Ascending aorta (tissue), 2 donors: ENCODE data around the gene VPS4A. TPM values are rescaled to one million over a fixed set of nuclear protein-coding genes. Genes with fewer than 3 reads are reported as not detected.

Experiments used
- DNase-seq, 2 donors: peaks; one replicate each; pipeline ENCODE4 v3.0.0-alpha.2; 2019; ENCODE audit warnings: low spot score in 2 of 2
- H3K27ac ChIP-seq, 2 donors: fragments of 200-600 bp; sonication (generic); one replicate each; pipeline ENCODE4 v1.5.1; 2016 to 2017; ENCODE audit warnings: mild to moderate bottlenecking in 1 of 2
- H3K27me3 ChIP-seq: fragments of 200-600 bp; sonication (generic); one replicate; pipeline ENCODE4 v1.5.1; 2017
- H3K36me3 ChIP-seq, 2 donors: fragments of 200-600 bp; sonication (generic); one replicate each; pipeline ENCODE4 v1.5.1; 2016
- H3K4me1 ChIP-seq, 2 donors: fragments of 200-600 bp; sonication (generic); one replicate each; pipeline ENCODE4 v1.5.1; 2016 to 2017; ENCODE audit warnings: mild to moderate bottlenecking in 1 of 2
- H3K4me3 ChIP-seq, 2 donors: fragments of 200-600 bp; sonication (generic); one replicate each; pipeline ENCODE4 v1.5.1; 2016 to 2017; ENCODE audit warnings: mild to moderate bottlenecking in 1 of 2
- H3K9me3 ChIP-seq, 2 donors: fragments of 200-600 bp; sonication (generic); one replicate each; pipeline ENCODE4 v1.5.1; 2016
- intact Hi-C: fragments of 100-400 bp; cut with DNase I; formaldehyde crosslinking; loops from one replicate; pipeline ENCODE4 v1.15.1; 2023
- total RNA-seq: library from RNA; depleted of rRNA; stranded (reverse); fragments of >200 nt; gene quantifications from one replicate; pipeline ENCODE4 v1.1.0, GENCODE V29; 2016
- TF ChIP-seq, protein P1 (sequence below), 3 experiments: fragments of 200-600 bp in 2 of 3; fragments of 450-650 bp in 1 of 3; sonication (generic) in 2 of 3; IDR thresholded peaks; one replicate each; pipeline ENCODE4 v1.5.1; 2016 to 2019; ENCODE audit warnings: antibody characterized with exemption in 3 of 3, mild to moderate bottlenecking in 1 of 3, moderate library complexity in 1 of 3

VPS4A gene
- total RNA-seq, 1 donor from 2014 or later: 38.3 TPM

DNA sequence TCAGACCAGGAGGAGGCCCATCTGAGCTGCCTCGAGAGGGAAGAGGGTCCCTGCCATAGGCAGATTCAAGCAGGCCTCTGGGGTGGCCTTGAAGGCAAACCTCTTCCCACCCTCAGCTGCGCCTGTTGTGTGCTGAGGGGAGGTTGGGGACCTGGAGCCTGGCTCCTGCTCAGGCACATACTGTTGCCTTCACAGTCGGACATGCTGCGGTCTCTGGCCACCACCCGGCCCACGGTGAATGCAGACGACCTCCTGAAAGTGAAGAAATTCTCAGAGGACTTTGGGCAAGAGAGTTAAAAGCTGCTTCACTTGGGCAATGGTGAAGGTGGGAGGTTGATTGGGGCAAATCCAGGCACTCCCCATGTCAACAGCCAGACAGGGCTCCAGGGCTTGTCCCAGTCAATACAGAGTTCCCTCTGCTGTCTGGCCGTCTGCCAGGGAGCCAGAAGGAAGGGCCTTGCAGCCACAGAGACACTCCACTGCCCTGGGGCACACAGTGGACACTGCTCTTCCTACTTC, 12.9 kb downstream of the VPS4A start:
- TF ChIP-seq, protein P1, sequence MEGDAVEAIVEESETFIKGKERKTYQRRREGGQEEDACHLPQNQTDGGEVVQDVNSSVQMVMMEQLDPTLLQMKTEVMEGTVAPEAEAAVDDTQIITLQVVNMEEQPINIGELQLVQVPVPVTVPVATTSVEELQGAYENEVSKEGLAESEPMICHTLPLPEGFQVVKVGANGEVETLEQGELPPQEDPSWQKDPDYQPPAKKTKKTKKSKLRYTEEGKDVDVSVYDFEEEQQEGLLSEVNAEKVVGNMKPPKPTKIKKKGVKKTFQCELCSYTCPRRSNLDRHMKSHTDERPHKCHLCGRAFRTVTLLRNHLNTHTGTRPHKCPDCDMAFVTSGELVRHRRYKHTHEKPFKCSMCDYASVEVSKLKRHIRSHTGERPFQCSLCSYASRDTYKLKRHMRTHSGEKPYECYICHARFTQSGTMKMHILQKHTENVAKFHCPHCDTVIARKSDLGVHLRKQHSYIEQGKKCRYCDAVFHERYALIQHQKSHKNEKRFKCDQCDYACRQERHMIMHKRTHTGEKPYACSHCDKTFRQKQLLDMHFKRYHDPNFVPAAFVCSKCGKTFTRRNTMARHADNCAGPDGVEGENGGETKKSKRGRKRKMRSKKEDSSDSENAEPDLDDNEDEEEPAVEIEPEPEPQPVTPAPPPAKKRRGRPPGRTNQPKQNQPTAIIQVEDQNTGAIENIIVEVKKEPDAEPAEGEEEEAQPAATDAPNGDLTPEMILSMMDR (IDR thresholded peaks at IDR 0.05): no peak

GRCh38 chr16:69324585-69325253, 13.6 kb downstream of the VPS4A start:
- Histone ChIP-seq H3K4me1 (peaks cover 4 to 8% of the 10 kb centered on the region in 2 donors), H3K27ac (no peak overlapping the region), H3K9me3 (no peaks in the 10 kb centered on the region), H3K36me3 (peaks cover 48 to 60% of the 10 kb centered on the region in 2 donors), H3K4me3 (no peak overlapping the region), H3K27me3 (no peaks in the 10 kb centered on the region)
- TF ChIP-seq, protein P1 (IDR thresholded peaks at IDR 0.05): no peak
- DNase-seq: peak in 1 of 2 donors; percentile 38
- intact Hi-C loops: no loop called here

More for the DNA sequence above, 12.9 kb downstream of the VPS4A start:
- H3K27me3 ChIP-seq: no peaks in the 10 kb centered on the region
- no peak overlapping the region for H3K27ac ChIP-seq
- no peaks in the 10 kb centered on the region for H3K9me3 ChIP-seq
- H3K4me1 ChIP-seq: peaks cover 2% of the 10 kb centered on the region in 2 donors
- DNase-seq: peak in 1 of 2 donors; percentile 74
- H3K4me3 ChIP-seq: no peak overlapping the region
- peaks cover 55 to 67% of the 10 kb centered on the region in 2 donors for H3K36me3 ChIP-seq
- intact Hi-C loops: no loop called here

DNA sequence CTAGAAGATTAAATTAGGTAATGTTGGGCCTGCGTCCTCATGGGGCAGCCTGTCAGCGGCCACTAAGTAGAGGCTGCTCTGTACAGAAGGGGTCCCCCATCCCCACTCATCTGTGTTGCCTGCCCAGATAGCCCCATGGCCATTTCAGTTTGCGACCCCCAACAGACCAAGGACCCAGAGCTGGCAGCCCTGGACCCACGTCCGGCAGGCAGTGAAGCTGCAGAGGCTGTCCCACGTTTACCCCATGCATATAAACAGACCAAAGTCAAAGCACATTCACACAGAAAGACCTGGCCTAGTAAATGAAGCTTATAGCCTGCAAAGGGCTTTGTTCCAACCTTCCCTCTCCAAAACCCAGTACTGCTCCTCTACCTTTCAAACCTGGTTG, 14.6 kb downstream of the VPS4A start:
- H3K4me3 ChIP-seq: no peak overlapping the region
- peak in 1 of 2 donors; percentile 51 for DNase-seq
- peaks cover 38 to 50% of the 10 kb centered on the region in 2 donors for H3K36me3 ChIP-seq
- peaks cover 4 to 9% of the 10 kb centered on the region in 2 donors for H3K4me1 ChIP-seq
- H3K9me3 ChIP-seq: no peaks in the 10 kb centered on the region
- TF ChIP-seq, protein P1 (IDR thresholded peaks at IDR 0.05): no peak
- H3K27ac ChIP-seq: no peak overlapping the region
- intact Hi-C loops: no loop called here
- H3K27me3 ChIP-seq: no peaks in the 10 kb centered on the region

GRCh38 chr16:69326172-69326873, 15.2 kb downstream of the VPS4A start:
- intact Hi-C loops: no loop called here
- no peaks in the 10 kb centered on the region for H3K27me3 ChIP-seq
- H3K9me3 ChIP-seq: no peaks in the 10 kb centered on the region
- TF ChIP-seq, protein P1 (IDR thresholded peaks at IDR 0.05): no peak
- H3K36me3 ChIP-seq: peaks cover 32 to 44% of the 10 kb centered on the region in 2 donors
- H3K27ac ChIP-seq: no peak overlapping the region
- peaks cover 4 to 12% of the 10 kb centered on the region in 2 donors for H3K4me1 ChIP-seq
- no peak overlapping the region for H3K4me3 ChIP-seq
- peak in 1 of 2 donors; percentile 47 for DNase-seq

GRCh38 chr16:69327585-69328310, 16.6 kb downstream of the VPS4A start:
- peaks cover 4 to 12% of the 10 kb centered on the region in 2 donors for H3K4me1 ChIP-seq
- no peak overlapping the region for H3K27ac ChIP-seq
- H3K4me3 ChIP-seq: no peak overlapping the region
- no peaks in the 10 kb centered on the region for H3K9me3 ChIP-seq
- H3K27me3 ChIP-seq: no peaks in the 10 kb centered on the region
- TF ChIP-seq, protein P1 (IDR thresholded peaks at IDR 0.05): no peak
- DNase-seq: peak in 1 of 2 donors; percentile 41
- peaks cover 29 to 42% of the 10 kb centered on the region in 2 donors for H3K36me3 ChIP-seq
- intact Hi-C loops: no loop called here
